HG02610 (cell line): Measurements from ENCODE around the gene CNNM1.
A peak's percentile ranks its signal among the peaks of the same experiment; 100 is the strongest.

ENCODE experiments used
- ATAC-seq: cut with Tn5 transposase; IDR thresholded peaks from one replicate; pipeline ENCODE4 v1.9.1; 2021; ENCODE audit warnings: mild to moderate bottlenecking, moderate library complexity; ENCODE audit not compliant: unreplicated experiment

The CNNM1 gene

DNA sequence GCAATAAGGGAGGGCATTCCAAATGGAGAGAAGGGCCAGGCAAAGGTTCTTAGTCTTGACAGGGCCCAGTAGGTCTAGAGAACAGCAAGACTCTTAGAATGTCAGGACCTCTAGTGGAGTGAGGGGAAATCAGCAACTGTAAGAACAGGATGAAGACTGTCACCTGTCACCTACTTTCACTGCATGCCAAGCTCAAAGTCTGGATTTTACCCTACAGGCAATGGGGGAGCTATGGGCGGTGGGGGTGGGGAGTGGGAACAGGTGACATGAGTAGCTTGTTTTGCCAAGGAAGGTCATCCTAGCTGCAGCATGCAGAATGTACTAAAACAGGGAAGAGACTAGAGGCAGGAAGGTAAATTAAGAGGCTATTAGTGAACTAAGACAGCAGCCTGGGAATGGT, 82.9 kb downstream of the CNNM1 start:
- no peak for ATAC-seq

DNA sequence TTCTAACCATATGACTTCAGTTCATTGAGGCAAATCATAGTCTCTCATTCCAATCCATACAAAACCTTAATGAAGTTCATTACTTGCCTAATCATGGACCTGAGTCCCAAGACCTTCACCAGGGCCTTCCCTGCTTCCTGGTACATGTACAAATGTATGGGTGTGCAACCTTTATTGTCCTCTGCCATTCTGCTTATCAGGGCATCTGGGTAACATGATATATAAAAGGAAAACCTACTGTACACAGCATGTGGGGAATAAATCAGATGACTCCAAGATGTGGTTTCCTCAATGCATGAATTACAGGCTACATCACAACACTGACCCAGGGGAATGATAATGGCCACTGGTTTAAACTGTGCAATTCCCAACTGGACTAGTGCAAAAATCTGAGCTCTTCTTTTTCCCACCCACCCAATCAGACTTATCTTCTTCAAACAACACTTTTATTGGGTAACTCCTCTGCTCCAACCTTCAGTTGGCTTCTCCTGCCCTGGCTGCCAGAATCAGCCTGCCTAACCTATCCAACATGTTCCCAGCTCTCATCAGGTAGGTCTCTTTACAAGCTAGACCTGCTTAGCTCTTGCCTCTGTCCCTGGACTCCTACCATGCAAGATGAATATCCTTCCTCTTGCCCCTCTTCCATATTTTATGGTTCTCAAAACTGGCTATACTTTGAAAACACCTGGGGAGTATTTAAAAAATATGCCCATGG, 89.9 kb downstream of the CNNM1 start:
- no peak for ATAC-seq

GRCh38 chr10:99419688-99420087, 90.5 kb downstream of the CNNM1 start:
- no peak for ATAC-seq

DNA sequence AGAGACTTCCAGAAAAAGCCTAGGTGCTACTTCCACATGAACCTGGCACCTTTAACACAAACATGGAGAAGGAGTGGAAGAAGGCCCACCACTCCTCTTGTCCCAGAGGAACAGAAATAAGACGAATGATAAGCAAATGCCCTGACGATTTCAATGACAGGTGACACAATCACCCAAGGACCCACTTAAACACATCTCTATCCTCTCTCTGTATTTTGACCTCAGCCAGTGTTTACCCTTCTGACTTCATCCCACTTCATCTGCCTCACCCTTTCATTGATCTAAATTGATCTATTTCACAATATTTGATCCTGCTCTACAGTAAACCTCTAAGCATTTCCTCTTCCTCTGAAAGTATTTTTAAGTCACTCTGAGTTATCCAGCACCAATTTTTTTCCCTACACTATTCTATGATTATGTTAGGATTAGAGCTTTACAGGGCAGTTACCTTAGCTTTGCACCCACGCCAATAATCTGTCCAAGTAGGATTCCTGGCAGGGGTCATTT, 92.1 kb downstream of the CNNM1 start:
- no peak for ATAC-seq

DNA sequence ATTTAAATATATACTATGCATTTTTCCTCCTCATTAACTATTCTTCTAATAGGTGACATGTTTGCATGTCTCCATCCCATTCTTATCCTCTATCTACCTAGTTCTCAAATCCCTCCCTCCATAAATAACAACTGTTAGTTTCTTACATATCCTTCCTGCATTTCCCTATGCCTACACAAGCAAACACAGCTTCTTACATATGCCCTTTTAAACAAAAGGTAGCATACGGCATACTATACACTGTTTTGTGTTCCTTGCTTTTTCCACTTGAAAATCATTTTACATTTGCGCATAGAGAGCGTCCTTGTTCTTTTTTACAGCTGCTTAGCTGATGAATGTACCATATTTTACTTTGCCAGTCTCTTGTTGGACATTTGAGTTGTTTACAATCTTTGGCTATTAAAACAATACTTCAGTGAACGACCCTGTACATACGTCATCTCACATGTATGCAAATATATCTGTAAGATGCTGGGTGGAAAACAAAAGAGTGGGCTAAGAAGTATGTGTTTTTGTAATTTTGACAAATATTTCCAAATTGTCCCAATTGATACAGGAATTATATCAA, 93.5 kb downstream of the CNNM1 start:
- no peak for ATAC-seq

GRCh38 chr10:99424656-99425055, 95.5 kb downstream of the CNNM1 start:
- no peak for ATAC-seq

- no peak for ATAC-seq
Measured at GRCh38 chr10:99425204-99425603, 96.0 kb downstream of the CNNM1 start.

- ATAC-seq = no peak
Measured at GRCh38 chr10:99426689-99427088, 97.5 kb downstream of the CNNM1 start.

- no peak for ATAC-seq
Measured at GRCh38 chr10:99427566-99428190, 98.5 kb downstream of the CNNM1 start.

- no peak for ATAC-seq
Measured at GRCh38 chr10:99429517-99430095, 100.5 kb downstream of the CNNM1 start.

DNA sequence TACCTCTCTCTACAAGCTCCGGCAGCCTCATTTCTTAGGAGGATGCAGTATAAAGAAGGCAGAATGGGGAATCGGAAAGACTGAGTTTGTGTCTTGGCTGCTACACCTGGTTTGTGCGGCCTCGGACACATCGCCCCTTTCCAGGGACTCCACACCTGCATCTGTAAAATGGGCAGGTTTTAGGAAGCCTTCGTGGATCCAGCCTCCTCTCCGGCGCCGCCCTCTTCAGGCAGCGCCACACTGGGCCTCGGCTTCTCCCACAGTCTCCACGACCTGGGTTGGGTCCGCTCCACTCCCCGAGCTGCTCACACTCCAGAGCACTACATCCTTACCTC, 100.9 kb downstream of the CNNM1 start:
- ATAC-seq = peak; percentile 10

DNA sequence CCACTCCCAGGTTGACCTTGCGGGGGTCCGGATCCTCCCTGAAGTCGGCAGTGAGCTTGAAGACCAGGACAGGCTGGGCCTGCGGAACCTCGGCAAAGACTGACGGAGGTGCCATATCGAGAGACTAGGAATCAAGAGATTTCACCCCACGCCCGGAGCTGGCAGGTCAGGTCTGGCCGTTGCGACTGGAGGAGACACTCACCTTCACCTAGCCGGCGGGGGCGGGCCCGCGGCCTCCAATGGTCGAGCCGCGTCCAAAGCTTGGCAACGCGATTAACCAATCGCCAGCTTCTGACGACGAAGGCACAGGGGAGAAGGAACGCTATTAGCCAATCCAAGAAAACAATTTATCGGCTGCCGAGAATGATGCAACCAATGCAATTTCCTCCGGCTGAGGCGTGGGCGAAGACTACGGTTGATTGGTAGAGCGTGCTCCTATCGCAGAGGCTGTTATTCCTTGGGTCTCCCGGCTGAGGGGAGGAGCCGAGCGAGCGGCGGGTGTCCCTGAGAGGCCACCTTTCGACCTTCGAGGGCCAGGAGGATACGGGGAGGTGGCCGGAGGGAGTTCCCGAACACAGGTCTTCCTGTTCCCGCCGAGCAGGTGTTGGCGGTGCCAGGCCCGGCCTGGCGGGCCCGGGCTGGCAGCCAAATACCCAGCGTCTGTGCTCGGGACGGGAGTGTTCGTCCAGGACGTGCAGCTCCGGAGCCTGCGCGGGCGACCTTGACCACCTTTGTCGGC, 101.5 kb downstream of the CNNM1 start, which contains the start of gene GOT1:
Gene GOT1, minus strand, starts transcription at position 174 of the 739 bp plus-strand sequence. Its CDS starts 59 bp downstream, at position 115.
- peak; percentile 97 for ATAC-seq

- ATAC-seq = no peak
Measured at GRCh38 chr10:99431190-99431760, 102.1 kb downstream of the CNNM1 start.

DNA sequence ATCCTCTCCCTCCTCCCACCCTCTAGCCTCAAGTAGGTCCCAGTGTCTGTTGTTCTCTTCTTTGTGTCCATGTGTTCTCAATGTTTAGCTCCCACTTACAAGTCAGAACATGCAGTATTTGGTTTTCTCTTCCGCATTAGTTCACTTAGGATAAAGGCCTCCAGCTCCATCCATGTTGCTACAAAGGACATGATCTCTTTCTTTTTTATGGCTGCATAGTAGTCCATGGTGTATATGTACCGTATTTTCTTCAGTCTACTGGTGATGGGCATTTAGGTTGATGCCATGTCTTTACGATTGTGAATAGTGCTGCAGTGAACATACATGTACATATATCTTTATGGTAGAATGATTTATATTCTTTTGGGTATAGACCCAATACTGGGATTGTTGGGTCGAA, 102.9 kb downstream of the CNNM1 start:
- ATAC-seq = no peak

GRCh38 chr10:99432881-99433280, 103.7 kb downstream of the CNNM1 start:
- ATAC-seq = no peak

- ATAC-seq = no peak
Measured at GRCh38 chr10:99433378-99434020, 104.3 kb downstream of the CNNM1 start.

GRCh38 chr10:99435986-99436638, 107.0 kb downstream of the CNNM1 start:
- no peak for ATAC-seq

DNA sequence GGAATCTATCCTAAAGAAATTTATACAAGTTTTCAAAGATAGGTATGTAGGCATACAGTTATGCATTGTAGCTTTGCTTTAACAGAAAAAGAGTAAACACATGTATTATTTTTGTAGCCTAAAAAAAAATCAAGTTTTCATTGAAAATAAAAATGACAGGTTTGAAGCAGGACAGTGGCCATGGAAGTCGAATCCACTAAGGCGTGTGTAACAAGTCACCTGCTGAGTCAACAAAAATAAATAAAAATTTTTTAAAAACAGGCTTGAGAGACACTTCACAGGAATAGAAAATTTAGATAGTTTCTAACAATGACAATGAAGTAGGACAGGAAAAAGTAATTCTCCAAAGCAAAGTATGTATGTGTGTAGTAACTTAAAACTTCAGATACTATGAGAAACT, 109.7 kb downstream of the CNNM1 start:
- ATAC-seq = no peak

- ATAC-seq = no peak
Measured at GRCh38 chr10:99442394-99442793, 113.2 kb downstream of the CNNM1 start.

DNA sequence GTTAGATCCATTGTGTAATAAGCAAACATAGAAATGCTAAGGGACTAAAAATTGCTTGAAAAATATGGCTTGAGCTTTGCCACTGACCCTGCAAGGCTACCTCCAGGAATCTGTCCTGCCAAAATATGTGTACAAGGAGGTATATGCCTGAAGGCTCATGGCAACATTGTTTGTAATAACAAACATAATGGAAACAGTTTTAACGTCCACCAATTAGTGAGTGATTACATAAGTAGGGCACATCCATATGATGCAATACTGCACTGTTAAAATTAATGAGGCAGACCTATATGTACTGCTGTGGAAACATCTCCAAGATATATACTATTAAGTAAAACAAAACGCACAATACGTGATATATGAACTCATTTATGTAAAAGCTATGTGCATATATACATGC, 114.3 kb downstream of the CNNM1 start:
- ATAC-seq = no peak
